ENCODE measurements around the gene ZNF22. TPM values are rescaled to one million over a fixed set of nuclear protein-coding genes. Genes with fewer than 3 reads are reported as not detected.

ZNF22 gene
- total RNA-seq, 1 experiment from 2014 or later: 14.6 TPM

- Histone ChIP-seq H3K36me3 (ENCODE audit: control insufficient read depth, insufficient read depth, low read length) (no peaks in the 10 kb centered on the region), H3K4me1 (ENCODE audit: control insufficient read depth, insufficient read depth, low read length) (peaks cover 74% of the 10 kb centered on the region), H3K27me3 (ENCODE audit: control insufficient read depth, insufficient read depth, low read length) (no peaks in the 10 kb centered on the region), H3K4me3 (ENCODE audit: low read depth in 2 of 2, low read length in 2 of 2) (peak overlapping the region in 1 of 2 experiments; percentile 83; a peak in 2 of 4 replicates), H3K27ac (ENCODE audit: low read length) (peak overlapping the region; percentile 76), H3K9me3 (ENCODE audit: control insufficient read depth, insufficient read depth, low read depth, low read length) (no peaks in the 10 kb centered on the region)
- no TSS peak for BruUV-seq (replicated peaks)
- ChIA-PET POLR2A (no interaction called here), CTCF (interaction anchor here (1.5 to 2.3 kb wide), 2 partner anchors 14 to 43 kb away, joined by 6 to 17 read pairs; no protein-coding TSS in a partner anchor)
- no peak for DNase-seq (ENCODE audit: low read depth, low spot score)
- no peak for ATAC-seq
- intact Hi-C loops (cut with micrococcal nuclease; ENCODE audit: unreplicated experiment) (no loop called here), in situ Hi-C loops (cut with HindIII; ENCODE audit: low pct_unique_long_range_greater_than_20kb, low sequenced_read_pairs) (no loop called here)
- TF ChIP-seq REST (IDR thresholded peaks at IDR 0.05; ENCODE audit: insufficient read depth in 1 of 2, low read depth in 2 of 2, low read length in 1 of 2) (no peak), TCF7L2 (IDR thresholded peaks at IDR 0.05; ENCODE audit: low read depth, low read length) (no peak), POLR2AphosphoS5 (IDR thresholded peaks at IDR 0.05; ENCODE audit: low read depth, low read length) (no peak), CTCF (IDR thresholded peaks at IDR 0.05) (no peak), SIN3A (IDR thresholded peaks at IDR 0.05; ENCODE audit: borderline replicate concordance, insufficient read depth, low read depth, low read length) (no peak)
Observed at GRCh38 chr10:44976352-44977198, 24.1 kb upstream of the ZNF22 start.

- no TSS peak for BruUV-seq (replicated peaks)
- DNase-seq (ENCODE audit: low read depth, low spot score): no peak
- ChIA-PET CTCF (interaction anchor here (1.4 to 2.3 kb wide), 2 partner anchors 44 to 45 kb away, joined by 4 to 17 read pairs; no protein-coding TSS in a partner anchor), POLR2A (no interaction called here)
- intact Hi-C loops (cut with micrococcal nuclease; ENCODE audit: unreplicated experiment) (no loop called here), in situ Hi-C loops (cut with HindIII; ENCODE audit: low pct_unique_long_range_greater_than_20kb, low sequenced_read_pairs) (no loop called here)
- Histone ChIP-seq H3K4me3 (ENCODE audit: low read depth in 2 of 2, low read length in 2 of 2) (peak overlapping the region; percentile 38 to 83), H3K4me1 (ENCODE audit: control insufficient read depth, insufficient read depth, low read length) (peaks cover 81% of the 10 kb centered on the region), H3K27ac (ENCODE audit: low read length) (peak overlapping the region; percentile 76), H3K36me3 (ENCODE audit: control insufficient read depth, insufficient read depth, low read length) (no peaks in the 10 kb centered on the region), H3K9me3 (ENCODE audit: control insufficient read depth, insufficient read depth, low read depth, low read length) (no peaks in the 10 kb centered on the region), H3K27me3 (ENCODE audit: control insufficient read depth, insufficient read depth, low read length) (no peaks in the 10 kb centered on the region)
- TF ChIP-seq SIN3A (IDR thresholded peaks at IDR 0.05; ENCODE audit: borderline replicate concordance, insufficient read depth, low read depth, low read length) (no peak), POLR2AphosphoS5 (IDR thresholded peaks at IDR 0.05; ENCODE audit: low read depth, low read length) (no peak; the same call in 1 of the 2 replicates), CTCF (IDR thresholded peaks at IDR 0.05) (no peak), TCF7L2 (IDR thresholded peaks at IDR 0.05; ENCODE audit: low read depth, low read length) (no peak), REST (IDR thresholded peaks at IDR 0.05; ENCODE audit: insufficient read depth in 1 of 2, low read depth in 2 of 2, low read length in 1 of 2) (no peak)
- no peak for ATAC-seq
Observed at GRCh38 chr10:44977287-44978212, 23.2 kb upstream of the ZNF22 start.
